Measurements from ENCODE around the gene OGDH.

DNA sequence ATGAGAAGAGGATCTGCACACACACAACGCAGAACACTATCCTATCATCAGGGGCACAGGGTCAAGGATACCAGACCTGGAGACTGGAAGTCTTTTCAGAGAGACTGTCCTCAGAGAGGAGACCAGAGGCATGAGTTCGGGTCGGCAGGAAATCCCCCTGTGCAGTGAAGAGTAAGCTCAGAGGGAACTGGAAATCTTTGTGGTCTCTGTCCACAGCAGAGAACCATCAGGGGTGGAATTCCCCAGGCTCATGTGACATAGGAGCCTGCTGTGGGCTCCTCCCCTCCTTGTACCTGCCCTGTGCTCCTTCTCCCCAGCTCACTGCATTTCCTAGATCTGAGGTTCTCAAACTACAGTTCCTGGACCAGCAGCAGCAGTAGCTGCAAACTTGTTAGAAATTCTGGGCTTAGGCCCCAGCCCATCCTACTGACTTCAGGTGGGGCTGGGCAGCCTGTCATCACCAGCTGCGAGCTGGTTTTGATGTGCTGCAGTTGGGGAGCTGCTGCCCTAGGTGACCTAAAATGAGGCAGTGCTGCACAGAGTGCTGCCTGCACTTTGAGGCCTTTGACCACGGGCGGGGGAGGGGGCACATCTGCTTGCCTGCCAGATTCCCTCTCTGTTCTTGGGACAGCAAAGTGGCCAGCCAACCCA, 144.6 kb downstream of the OGDH start:
- TF ChIP-seq CTCF (IDR thresholded peaks at IDR 0.05) (no peak), POLR2A (IDR thresholded peaks at IDR 0.05) (no peak)

Data from suprapubic skin (tissue), 3 donors.